HepG2 (cell line): ENCODE results near the gene TCF25. TPM values are rescaled to one million over a fixed set of nuclear protein-coding genes. Genes with fewer than 3 reads are reported as not detected.

Experiments
- FOXK2 ChIP-seq: fragments of 450-650 bp; IDR thresholded peaks from 2 replicates; pipeline ENCODE4 v1.6.1; 2016
- KIAA2018 ChIP-seq: sonication (generic); formaldehyde crosslinking; IDR thresholded peaks from 2 replicates; pipeline ENCODE4 v1.5.0; 2020; ENCODE audit warnings: mild to moderate bottlenecking, missing genetic modification reagents, borderline replicate concordance
- MTERF4 ChIP-seq: sonication (generic); formaldehyde crosslinking; IDR thresholded peaks from 2 replicates; pipeline ENCODE4 v1.8.0; 2023; ENCODE audit warnings: mild to moderate bottlenecking, missing genetic modification reagents
- NBN ChIP-seq: fragments of 450-650 bp; conservative IDR thresholded peaks from 2 replicates; pipeline ENCODE4 v1.6.1; 2017
- NCOA5 ChIP-seq: sonication (generic); formaldehyde crosslinking; IDR thresholded peaks from 2 replicates; pipeline ENCODE4 v1.4.0; 2020; ENCODE audit warnings: missing genetic modification reagents
- PCBP2 ChIP-seq: fragments of 200-400 bp; formaldehyde crosslinking; optimal IDR thresholded peaks from 2 replicates; pipeline ENCODE3; 2018; ENCODE audit warnings: low read length, low read depth; ENCODE audit not compliant: poor library complexity, severe bottlenecking
- TARDBP ChIP-seq: sonication (generic); formaldehyde crosslinking; IDR thresholded peaks from 2 replicates; pipeline ENCODE4 v1.8.0; 2022; ENCODE audit warnings: mild to moderate bottlenecking, missing genetic modification reagents
- ZNF276 ChIP-seq: sonication (generic); formaldehyde crosslinking; IDR thresholded peaks from 2 replicates; pipeline ENCODE4 v1.4.0; 2020; ENCODE audit warnings: mild to moderate bottlenecking, low read depth, missing genetic modification reagents
- ZNF44 ChIP-seq: sonication (generic); formaldehyde crosslinking; IDR thresholded peaks from 2 replicates; pipeline ENCODE4 v1.5.1; 2020; ENCODE audit warnings: mild to moderate bottlenecking, missing genetic modification reagents
- ZNF512B ChIP-seq: sonication (generic); formaldehyde crosslinking; IDR thresholded peaks from 2 replicates; pipeline ENCODE4 v1.5.1; 2020; ENCODE audit warnings: missing genetic modification reagents, mild to moderate bottlenecking, borderline replicate concordance
- ZNF550 ChIP-seq: sonication (generic); formaldehyde crosslinking; IDR thresholded peaks from 2 replicates; pipeline ENCODE4 v1.4.0; 2020; ENCODE audit warnings: mild to moderate bottlenecking, missing genetic modification reagents, borderline replicate concordance
- ZNF691 ChIP-seq: sonication (generic); formaldehyde crosslinking; IDR thresholded peaks from 2 replicates; pipeline ENCODE4 v1.4.0; 2020; ENCODE audit warnings: missing genetic modification reagents, low read depth, mild to moderate bottlenecking, borderline replicate concordance
- ZNF713 ChIP-seq: sonication (generic); formaldehyde crosslinking; IDR thresholded peaks from 2 replicates; pipeline ENCODE4 v1.4.0; 2020; ENCODE audit warnings: mild to moderate bottlenecking, missing genetic modification reagents
- polyA plus RNA-seq, 8 experiments: library from polyadenylated mRNA; depleted of rRNA in 3 of 8; stranded (reverse) in 7 of 8; unstranded in 1 of 8; fragments of >200 nt; fragmentation: Illumina TruSeq in 4 of 8; extraction: Trizol in 4 of 8; gene quantifications; 2 replicates each; pipeline versions ENCODE4 v1.2.1 to v1.2.3, GENCODE V29; 2011 to 2016; ENCODE audit warnings: low read depth in 4 of 8, missing spikeins in 1 of 8, mixed read lengths in 1 of 8; ENCODE audit not compliant: insufficient read depth in 1 of 8
- total RNA-seq, 5 experiments: library from RNA; depleted of rRNA; stranded (reverse); fragments of >200 nt; fragmentation: Illumina TruSeq; extraction: Trizol; gene quantifications; 2 replicates each; pipeline ENCODE4 v1.2.3, GENCODE V29; 2016; ENCODE audit warnings: low read depth in 1 of 5

The TCF25 gene
- total and polyA plus RNA-seq, 2 of the 13 experiments (the other 11 are each of a cell fraction or from before 2014, with no cell fraction given): 138 to 206 TPM

- TF ChIP-seq KIAA2018 (CRISPR knock-in tag): no peak
- TF ChIP-seq TARDBP (CRISPR knock-in tag): peak; percentile 74
- TF ChIP-seq ZNF276: no peak
- 0 out of 2 replicates have a peak, but pooled peaks have one; percentile 9 for TF ChIP-seq ZNF691 (CRISPR knock-in tag)
- no peak for TF ChIP-seq PCBP2
- TF ChIP-seq MTERF4 (CRISPR knock-in tag): peak; percentile 81; the same call in 1 of the 2 replicates
- TF ChIP-seq ZNF512B (CRISPR knock-in tag): no peak
- TF ChIP-seq ZNF713 (CRISPR knock-in tag): 0 out of 2 replicates have a peak, but pooled peaks have one; percentile 47
- no peak for TF ChIP-seq FOXK2
- no peak for TF ChIP-seq NCOA5 (CRISPR knock-in tag)
- 0 out of 2 replicates have a peak, but pooled peaks have one; percentile 12 for TF ChIP-seq ZNF550 (CRISPR knock-in tag)
- no peak for TF ChIP-seq ZNF44 (CRISPR knock-in tag)
- TF ChIP-seq NBN: no peak
These were observed 43.6 kb upstream of the TCF25 start (continued) for GRCh38 chr16:89829630-89830437.
